Neuronal stem cell (in vitro differentiated cells): ENCODE data around the gene GALNT14.

Source experiments
- DNase-seq: peaks from one replicate; pipeline ENCODE4 v3.0.0-alpha.2; 2013; ENCODE audit warnings: low spot score
- H2AFZ ChIP-seq: one replicate; pipeline ENCODE4 v1.6.1; 2013; ENCODE audit warnings: mild to moderate bottlenecking, low read length, inconsistent platforms
- H2AK5ac ChIP-seq: 2 replicates; pipeline ENCODE4 v1.6.1; 2013; ENCODE audit warnings: low read depth, mild to moderate bottlenecking, inconsistent platforms, low read length, moderate library complexity, mixed read lengths
- H2BK120ac ChIP-seq: 2 replicates; pipeline ENCODE4 v1.6.1; 2013; ENCODE audit warnings: low read depth, mild to moderate bottlenecking, inconsistent platforms, low read length, moderate library complexity, mixed read lengths
- H2BK12ac ChIP-seq: one replicate; pipeline ENCODE4 v1.6.1; 2013; ENCODE audit warnings: low read length, inconsistent platforms
- H2BK15ac ChIP-seq: 2 replicates; pipeline ENCODE4 v1.6.1; 2013; ENCODE audit warnings: mild to moderate bottlenecking, low read length, inconsistent platforms, mixed read lengths
- H2BK5ac ChIP-seq: one replicate; pipeline ENCODE4 v1.6.1; 2013; ENCODE audit warnings: inconsistent platforms, mild to moderate bottlenecking, low read length, moderate library complexity
- H3K14ac ChIP-seq: one replicate; pipeline ENCODE4 v1.6.1; 2013; ENCODE audit warnings: low read length, inconsistent platforms
- H3K18ac ChIP-seq: 2 replicates; pipeline ENCODE4 v1.6.1; 2013; ENCODE audit warnings: low read length, inconsistent platforms
- H3K23ac ChIP-seq: 2 replicates; pipeline ENCODE4 v1.6.1; 2013; ENCODE audit warnings: low read depth, mild to moderate bottlenecking, mixed read lengths, low read length, inconsistent platforms; ENCODE audit not compliant: poor library complexity
- H3K27ac ChIP-seq: replicated peaks from 3 replicates; pipeline ENCODE4 v1.5.1; 2013; ENCODE audit warnings: low read length, inconsistent platforms
- H3K27me3 ChIP-seq, 3 experiments: 2 replicates each; pipeline ENCODE4 v1.6.1; 2013; ENCODE audit warnings: low read length in 3 of 3, mild to moderate bottlenecking in 2 of 3, inconsistent platforms in 1 of 3, low read depth in 1 of 3, mixed read lengths in 1 of 3, moderate library complexity in 1 of 3; ENCODE audit not compliant: control insufficient read depth in 3 of 3, insufficient read depth in 3 of 3
- H3K36me3 ChIP-seq, 2 donors: replicated peaks in 1 of 2; 2 replicates each; pipeline ENCODE4 v1.6.1; 2013; ENCODE audit warnings: low read length in 2 of 2; ENCODE audit not compliant: control insufficient read depth in 2 of 2, insufficient read depth in 2 of 2
- H3K4ac ChIP-seq: 2 replicates; pipeline ENCODE4 v1.6.1; 2013; ENCODE audit warnings: inconsistent platforms, mild to moderate bottlenecking, low read length, moderate library complexity
- H3K4me1 ChIP-seq, 2 donors: 1 replicate in 1 of 2; 2 replicates in 1 of 2; pipeline ENCODE4 v1.6.1; 2013; ENCODE audit warnings: low read length in 2 of 2, low read depth in 1 of 2; ENCODE audit not compliant: control insufficient read depth in 2 of 2, insufficient read depth in 1 of 2
- H3K4me2 ChIP-seq: one replicate; pipeline ENCODE4 v1.6.1; 2013; ENCODE audit warnings: mild to moderate bottlenecking, low read length, inconsistent platforms; ENCODE audit not compliant: insufficient read depth, poor library complexity, severe bottlenecking
- H3K4me3 ChIP-seq, 2 donors: 2 replicates each; pipeline ENCODE4 v1.5.1; 2013; ENCODE audit warnings: low read length in 2 of 2, mild to moderate bottlenecking in 2 of 2, inconsistent platforms in 1 of 2, moderate library complexity in 1 of 2
- H3K79me1 ChIP-seq: one replicate; pipeline ENCODE4 v1.6.1; 2013; ENCODE audit warnings: low read depth, mild to moderate bottlenecking, inconsistent platforms, low read length, moderate library complexity
- H3K9ac ChIP-seq: one replicate; pipeline ENCODE4 v1.6.1; 2013; ENCODE audit warnings: mild to moderate bottlenecking, low read depth, low read length, inconsistent platforms; ENCODE audit not compliant: poor library complexity
- H3K9me3 ChIP-seq, 2 donors: replicated peaks in 1 of 2; 2 replicates each; pipeline versions ENCODE3 to v1.6.1; 2013; ENCODE audit warnings: low read length in 2 of 2, mild to moderate bottlenecking in 2 of 2, inconsistent platforms in 1 of 2, low read depth in 1 of 2, mixed read lengths in 1 of 2, moderate library complexity in 1 of 2; ENCODE audit not compliant: control insufficient read depth in 2 of 2, insufficient read depth in 1 of 2
- H4K8ac ChIP-seq: one replicate; pipeline ENCODE4 v1.6.1; 2013; ENCODE audit warnings: low read depth, mild to moderate bottlenecking, inconsistent platforms, low read length, moderate library complexity
- H4K91ac ChIP-seq: one replicate; pipeline ENCODE4 v1.6.1; 2013; ENCODE audit warnings: low read length, low read depth, mild to moderate bottlenecking, inconsistent platforms; ENCODE audit not compliant: poor library complexity
- WGBS, 2 donors: extraction: QIAGEN DNeasy Blood & Tissue Kit; methylation state at CpG; one replicate each; pipeline ENCODE4 v1.1.7; 2013; ENCODE audit warnings: missing lambda C conversion rate in 2 of 2, mixed read lengths in 1 of 2; ENCODE audit not compliant: insufficient read length in 2 of 2, insufficient replicate concordance in 1 of 2; ENCODE audit errors: extremely low coverage in 2 of 2; 5-methylcytosine and 5-hydroxymethylcytosine counted together

The GALNT14 gene

GRCh38 chr2:31110431-31110830 lies 27.8 kb downstream of the GALNT14 start:
- peaks cover 0 to 8% of the 10 kb centered on the region in 2 donors for H3K4me1 ChIP-seq
- H3K4me2 ChIP-seq: no peak overlapping the region
- H2BK12ac ChIP-seq: no peak overlapping the region
- H3K4me3 ChIP-seq: no peak overlapping the region
- H4K8ac ChIP-seq: no peak overlapping the region
- no peak overlapping the region for H2AK5ac ChIP-seq
- no CpG with 5 or more reads among the region's 3 CpGs for WGBS, 2 donors
- no peak overlapping the region for H2AFZ ChIP-seq
- no peak overlapping the region for H2BK15ac ChIP-seq
- no peaks in the 10 kb centered on the region for H3K36me3 ChIP-seq
- H2BK120ac ChIP-seq: no peak overlapping the region
- no peak overlapping the region for H3K27ac ChIP-seq
- H3K9me3 ChIP-seq: peaks cover 0 to 3% of the 10 kb centered on the region in 2 donors
- H3K27me3 ChIP-seq: no peaks in the 10 kb centered on the region
- H3K4ac ChIP-seq: no peak overlapping the region
- H3K14ac ChIP-seq: no peak overlapping the region
- H3K79me1 ChIP-seq: no peaks in the 10 kb centered on the region
- no peak overlapping the region for H3K18ac ChIP-seq
- no peak for DNase-seq
- no peak overlapping the region for H2BK5ac ChIP-seq
- no peak overlapping the region for H3K23ac ChIP-seq
- H4K91ac ChIP-seq: no peak overlapping the region
- no peak overlapping the region for H3K9ac ChIP-seq

GRCh38 chr2:31109633-31110192 lies 28.5 kb downstream of the GALNT14 start:
- H4K91ac ChIP-seq: no peak overlapping the region
- no peak overlapping the region for H2BK15ac ChIP-seq
- no peak overlapping the region for H2BK120ac ChIP-seq
- H3K36me3 ChIP-seq: no peaks in the 10 kb centered on the region
- peaks cover 0 to 3% of the 10 kb centered on the region in 2 donors for H3K9me3 ChIP-seq
- no peaks in the 10 kb centered on the region for H3K27me3 ChIP-seq
- H3K4ac ChIP-seq: no peak overlapping the region
- H3K18ac ChIP-seq: no peak overlapping the region
- H2AK5ac ChIP-seq: no peak overlapping the region
- H3K27ac ChIP-seq: no peak overlapping the region
- no peak overlapping the region for H3K4me3 ChIP-seq
- H3K9ac ChIP-seq: no peak overlapping the region
- H4K8ac ChIP-seq: no peak overlapping the region
- 100% methylated on average over 1 of the region's 8 CpGs; no CpG with 5 or more reads in 1 of the 2 donors for WGBS, 2 donors
- no peaks in the 10 kb centered on the region for H3K79me1 ChIP-seq
- H2BK12ac ChIP-seq: no peak overlapping the region
- H2BK5ac ChIP-seq: no peak overlapping the region
- H3K14ac ChIP-seq: no peak overlapping the region
- no peak overlapping the region for H3K4me2 ChIP-seq
- H3K4me1 ChIP-seq: peaks cover 0 to 8% of the 10 kb centered on the region in 2 donors
- H2AFZ ChIP-seq: no peak overlapping the region
- no peak for DNase-seq
- no peak overlapping the region for H3K23ac ChIP-seq

- H2BK120ac ChIP-seq: no peak overlapping the region
- H3K4me1 ChIP-seq: peaks cover 0 to 8% of the 10 kb centered on the region in 2 donors
- H3K27ac ChIP-seq: no peak overlapping the region
- no peak overlapping the region for H2AK5ac ChIP-seq
- no peaks in the 10 kb centered on the region for H3K27me3 ChIP-seq
- H3K14ac ChIP-seq: no peak overlapping the region
- DNase-seq: no peak
- H3K23ac ChIP-seq: no peak overlapping the region
- H2AFZ ChIP-seq: no peak overlapping the region
- H2BK15ac ChIP-seq: no peak overlapping the region
- H3K36me3 ChIP-seq: no peaks in the 10 kb centered on the region
- H4K91ac ChIP-seq: no peak overlapping the region
- no peak overlapping the region for H3K4me3 ChIP-seq
- H3K4ac ChIP-seq: no peak overlapping the region
- WGBS, 2 donors: no CpG with 5 or more reads among the region's 3 CpGs
- no peak overlapping the region for H3K9ac ChIP-seq
- no peak overlapping the region for H2BK12ac ChIP-seq
- no peak overlapping the region for H4K8ac ChIP-seq
- H3K79me1 ChIP-seq: no peaks in the 10 kb centered on the region
- H3K4me2 ChIP-seq: no peak overlapping the region
- no peak overlapping the region for H2BK5ac ChIP-seq
- H3K9me3 ChIP-seq: peaks cover 0 to 1% of the 10 kb centered on the region in 2 donors
- H3K18ac ChIP-seq: no peak overlapping the region
Measured at GRCh38 chr2:31108561-31109286, 29.5 kb downstream of the GALNT14 start.

- peaks cover 0 to 8% of the 10 kb centered on the region in 2 donors for H3K4me1 ChIP-seq
- peak overlapping the region; percentile 6 for H3K23ac ChIP-seq
- H3K4me2 ChIP-seq: no peak overlapping the region
- no peak overlapping the region for H3K9ac ChIP-seq
- H3K27ac ChIP-seq: no peak overlapping the region
- H3K9me3 ChIP-seq: no peaks in the 10 kb centered on the region
- H3K27me3 ChIP-seq: no peaks in the 10 kb centered on the region
- no peaks in the 10 kb centered on the region for H3K36me3 ChIP-seq
- H2BK12ac ChIP-seq: no peak overlapping the region
- no peak for DNase-seq
- no peak overlapping the region for H3K18ac ChIP-seq
- H3K14ac ChIP-seq: no peak overlapping the region
- no CpG with 5 or more reads among the region's 5 CpGs for WGBS, 2 donors
- H2BK15ac ChIP-seq: no peak overlapping the region
- H3K4me3 ChIP-seq: no peak overlapping the region
- no peak overlapping the region for H2BK5ac ChIP-seq
- no peaks in the 10 kb centered on the region for H3K79me1 ChIP-seq
- no peak overlapping the region for H2BK120ac ChIP-seq
- H4K91ac ChIP-seq: no peak overlapping the region
- H3K4ac ChIP-seq: no peak overlapping the region
- no peak overlapping the region for H2AK5ac ChIP-seq
- H2AFZ ChIP-seq: no peak overlapping the region
- no peak overlapping the region for H4K8ac ChIP-seq
Measured at GRCh38 chr2:31107591-31108300, 30.5 kb downstream of the GALNT14 start.
